Measurements from ENCODE around the gene TMEM233. TPM values are rescaled to one million over a fixed set of nuclear protein-coding genes. Genes with fewer than 3 reads are reported as not detected.

TMEM233 gene
- polyA plus RNA-seq, 2 of the 4 experiments (the other 2 are of a cell fraction): not detected

- ATAC-seq (no peak), FAIRE-seq (no peak), DNase-seq (ENCODE audit: low read depth in 1 of 2, low spot score in 1 of 2) (no peak)
- Histone ChIP-seq H3K4me3 (no peak overlapping the region), H3K4me2 (no peak overlapping the region), H3K9me3 (no peaks in the 10 kb centered on the region), H3K4me1 (no peaks in the 10 kb centered on the region), H3K27ac (no peak overlapping the region)
- 52% methylated on average over 4 of the region's 4 CpGs for WGBS (ENCODE audit: missing lambda C conversion rate)
- no peak for TF ChIP-seq FOSB (CRISPR knock-in tag; IDR thresholded peaks at IDR 0.05)
- TF ChIP-seq HOXB13 (CRISPR knock-in tag; IDR thresholded peaks at IDR 0.05; ENCODE audit: low read depth): no peak
- TF ChIP-seq JUNB (IDR thresholded peaks at IDR 0.05): no peak
- no peak for TF ChIP-seq PHF8 (IDR thresholded peaks at IDR 0.05; ENCODE audit: borderline replicate concordance, low read depth)
- TF ChIP-seq BCL3 (IDR thresholded peaks at IDR 0.05): no peak
- TF ChIP-seq SMC3 (IDR thresholded peaks at IDR 0.05): no peak
- TF ChIP-seq KDM5A (IDR thresholded peaks at IDR 0.05): no peak
- TF ChIP-seq ZSCAN20 (CRISPR knock-in tag; IDR thresholded peaks at IDR 0.05): no peak
- no peak for TF ChIP-seq ZNF302 (CRISPR knock-in tag; IDR thresholded peaks at IDR 0.05)
- TF ChIP-seq TFCP2L1 (CRISPR knock-in tag; IDR thresholded peaks at IDR 0.05): no peak
- no peak for TF ChIP-seq EHF (CRISPR knock-in tag; IDR thresholded peaks at IDR 0.05)
- TF ChIP-seq MYC (IDR thresholded peaks at IDR 0.05; ENCODE audit: borderline replicate concordance, low read length): no peak
- TF ChIP-seq MAZ (IDR thresholded peaks at IDR 0.05; ENCODE audit: borderline replicate concordance, low read depth, low read length): no peak
- no peak for TF ChIP-seq NPAS2 (CRISPR knock-in tag; IDR thresholded peaks at IDR 0.05; ENCODE audit: borderline replicate concordance)
- TF ChIP-seq HES2 (IDR thresholded peaks at IDR 0.05): no peak
- no peak for TF ChIP-seq ZC3H11A (IDR thresholded peaks at IDR 0.05)
- TF ChIP-seq FOXS1 (CRISPR knock-in tag; IDR thresholded peaks at IDR 0.05): no peak
- TF ChIP-seq MAFK (IDR thresholded peaks at IDR 0.05; ENCODE audit: partially characterized antibody): no peak
- TF ChIP-seq RNF2 (IDR thresholded peaks at IDR 0.05; ENCODE audit: borderline replicate concordance, low read depth): no peak
- ChIA-PET POLR2A (no interaction called here), CTCF (interaction anchor here (0.6 kb wide), 1 partner anchor 1051 kb away, joined by 3 read pairs; no protein-coding TSS in a partner anchor)
Observed at GRCh38 chr12:119624966-119625365, 31.4 kb downstream of the TMEM233 start.

GRCh38 chr12:119627019-119627643 lies 33.6 kb downstream of the TMEM233 start:
- FAIRE-seq (no peak), DNase-seq (ENCODE audit: low read depth in 1 of 2, low spot score in 1 of 2) (no peak), ATAC-seq (no peak)
- no peak overlapping the region for H3K4me3 ChIP-seq
- H3K4me2 ChIP-seq: no peak overlapping the region
- no peaks in the 10 kb centered on the region for H3K9me3 ChIP-seq
- H3K4me1 ChIP-seq: no peaks in the 10 kb centered on the region
- 36% methylated on average over 6 of the region's 6 CpGs for WGBS (ENCODE audit: missing lambda C conversion rate)
- TF ChIP-seq ZC3H11A (IDR thresholded peaks at IDR 0.05) (no peak), NPAS2 (CRISPR knock-in tag; IDR thresholded peaks at IDR 0.05; ENCODE audit: borderline replicate concordance) (no peak), EHMT2 (IDR thresholded peaks at IDR 0.05; ENCODE audit: low read depth) (no peak), HDAC2 (IDR thresholded peaks at IDR 0.05) (no peak), HMGXB4 (CRISPR knock-in tag; IDR thresholded peaks at IDR 0.05; ENCODE audit: borderline replicate concordance) (no peak), E2F6 (IDR thresholded peaks at IDR 0.05; ENCODE audit: borderline replicate concordance, low read depth) (no peak), POLR2A (IDR thresholded peaks at IDR 0.05; ENCODE audit: low read length) (no peak), ZFP36 (IDR thresholded peaks at IDR 0.05; ENCODE audit: borderline replicate concordance, partially characterized antibody) (no peak), RFX5 (IDR thresholded peaks at IDR 0.05) (no peak)
- ChIA-PET POLR2A (no interaction called here), CTCF (interaction anchor here (1.6 kb wide), 1 partner anchor 9 kb away, joined by 4 read pairs; no protein-coding TSS in a partner anchor)
- no peak overlapping the region for H3K27ac ChIP-seq

All from A549 (cell line).